GM19351 (cell line): ENCODE results near the gene SAXO2.
"Not testable (repeated sequence)": the region's sequence is repeated elsewhere in the genome, so short reads cannot be mapped to it uniquely, and the experiment has no call there.

ENCODE experiments used
- ATAC-seq: cut with Tn5 transposase; IDR thresholded peaks from one replicate; pipeline ENCODE4 v1.9.1; 2021; ENCODE audit warnings: mild to moderate bottlenecking, moderate library complexity; ENCODE audit not compliant: unreplicated experiment

SAXO2 gene

DNA sequence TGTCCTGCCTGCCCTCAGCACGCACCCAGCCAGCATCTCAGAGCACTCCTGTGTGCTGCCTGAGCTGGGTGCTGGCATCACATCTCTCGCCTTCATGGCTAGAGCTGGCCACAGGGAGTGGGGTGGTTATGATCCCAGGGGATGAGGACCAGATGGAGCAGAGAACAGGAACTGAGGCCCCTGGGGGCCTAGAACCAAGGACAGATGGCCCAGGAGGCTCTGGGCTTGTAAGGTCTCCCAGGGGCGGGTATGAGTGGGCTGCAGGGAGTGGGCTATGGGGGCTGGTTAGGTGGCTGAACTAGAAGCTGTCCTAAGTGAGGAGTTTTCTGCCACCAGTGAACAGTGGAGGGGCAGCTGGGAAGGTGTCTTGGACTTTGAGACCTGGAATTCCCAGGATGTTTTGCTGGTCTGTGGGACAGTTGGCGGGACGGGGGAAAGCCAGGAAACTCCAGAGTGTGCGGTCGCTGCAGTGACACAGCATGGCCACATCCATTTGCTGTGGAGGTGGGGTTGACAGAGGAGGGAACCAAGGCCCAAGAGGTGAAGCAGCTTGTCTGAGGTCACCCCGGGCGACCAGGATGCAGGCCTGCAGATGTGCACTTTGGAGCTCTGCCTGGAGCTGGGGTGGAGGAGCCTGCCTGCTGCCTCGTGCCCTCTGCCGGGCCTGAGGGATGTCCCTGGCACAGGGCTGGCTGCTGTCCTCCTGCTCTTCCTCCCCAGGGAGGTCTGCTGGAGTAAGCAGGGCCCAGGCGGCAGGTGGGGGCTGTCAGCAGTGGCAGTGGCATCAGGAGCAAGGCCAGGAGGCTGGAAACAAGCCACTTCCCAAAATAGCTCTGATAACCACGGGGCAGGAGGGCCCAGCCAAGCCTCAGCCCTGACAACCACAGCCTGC is 70.3 kb downstream of the SAXO2 start:
- not testable (repeated sequence) for ATAC-seq

DNA sequence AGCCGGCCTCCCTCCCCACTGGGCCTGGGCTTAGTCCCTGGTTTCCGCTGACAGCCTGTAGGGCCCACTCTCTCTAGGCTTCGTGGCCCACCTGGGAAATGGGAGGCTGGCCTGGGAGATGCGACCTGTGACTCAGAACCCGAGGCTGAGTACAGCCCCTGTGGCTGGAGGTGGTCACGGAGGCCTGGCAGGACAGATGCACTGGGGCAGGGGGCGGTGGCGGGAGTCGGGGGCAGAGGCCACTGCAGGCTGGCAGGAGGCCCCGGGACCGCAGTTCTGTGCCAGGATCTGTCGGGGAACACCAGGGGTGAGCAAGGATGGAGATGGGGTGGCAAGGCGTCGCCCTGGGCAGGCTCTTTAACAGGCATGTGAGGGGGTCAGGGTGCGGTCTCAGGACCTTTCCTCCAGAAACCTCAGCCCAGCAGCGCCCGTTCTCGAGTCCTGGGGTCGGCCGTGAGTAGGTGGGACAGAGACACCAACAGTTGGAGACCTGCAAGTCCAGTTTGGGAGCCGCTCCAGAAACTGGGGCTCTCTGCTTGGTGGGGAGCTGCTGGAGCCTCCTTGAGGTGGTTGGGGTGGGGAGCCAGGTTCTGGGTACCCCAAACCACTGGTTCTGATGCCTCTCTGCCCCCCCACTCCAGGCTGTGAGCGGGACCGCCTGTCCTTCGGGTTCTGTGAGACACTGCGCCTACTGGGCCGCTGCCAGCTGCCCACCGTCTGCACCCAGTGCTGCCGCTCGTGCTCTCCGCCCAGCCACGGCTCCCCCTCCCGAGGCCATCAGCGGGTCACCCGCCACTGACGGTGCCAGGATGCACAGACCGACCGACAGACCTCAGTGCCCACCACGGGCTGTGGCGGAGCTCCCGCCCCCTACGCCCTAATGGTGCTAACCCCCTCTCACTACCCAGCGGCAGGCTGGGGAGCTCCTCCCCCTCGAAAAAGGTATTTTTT is 71.3 kb downstream of the SAXO2 start:
- ATAC-seq = not testable (repeated sequence)
